Keratinocyte (primary cell): Measurements from ENCODE around the gene GABRA6. TPM values are rescaled to one million over a fixed set of nuclear protein-coding genes. Genes with fewer than 3 reads are reported as not detected.

Experiments
- DNase-seq: peaks from one replicate; pipeline ENCODE4 v3.0.0-alpha.2; 2011; ENCODE audit warnings: low read depth, missing footprints, low spot score
- FAIRE-seq: peaks from 2 replicates; lab custom pipeline; 2011; peaks lifted over from hg19 to GRCh38; lab: Jason Lieb, UNC
- H2AFZ ChIP-seq: 2 replicates; pipeline ENCODE4 v1.6.0; 2012; ENCODE audit warnings: low read length, control low read depth, inconsistent platforms; ENCODE audit not compliant: control insufficient read depth
- H3K27ac ChIP-seq: 2 replicates; pipeline ENCODE4 v1.5.1; 2011; ENCODE audit warnings: low read length; ENCODE audit not compliant: control insufficient read depth, insufficient read depth
- H3K27me3 ChIP-seq: 3 replicates; pipeline ENCODE4 v1.6.0; 2011; ENCODE audit warnings: low read length; ENCODE audit not compliant: control insufficient read depth, insufficient read depth; ENCODE audit errors: extremely low read depth
- H3K36me3 ChIP-seq, 2 experiments: 2 replicates in 1 of 2; 3 replicates in 1 of 2; pipeline ENCODE4 v1.5.1; 2011; ENCODE audit warnings: low read length in 2 of 2, mild to moderate bottlenecking in 1 of 2; ENCODE audit not compliant: control insufficient read depth in 2 of 2, insufficient read depth in 2 of 2; ENCODE audit errors: extremely low read depth in 1 of 2
- H3K4me1 ChIP-seq: 3 replicates; pipeline ENCODE4 v1.5.1; 2011; ENCODE audit warnings: low read length; ENCODE audit not compliant: control insufficient read depth, insufficient read depth; ENCODE audit errors: extremely low read depth
- H3K4me2 ChIP-seq: 3 replicates; pipeline ENCODE4 v1.6.0; 2011; ENCODE audit warnings: low read depth, low read length; ENCODE audit not compliant: control insufficient read depth, insufficient read depth; ENCODE audit errors: extremely low read depth
- H3K4me3 ChIP-seq, 3 experiments: fragments of 200-600 bp in 1 of 3; sonication (generic) in 1 of 3; 2 replicates in 2 of 3; 3 replicates in 1 of 3; pipeline ENCODE4 v1.5.1; 2011 to 2016; ENCODE audit warnings: low read length in 3 of 3, mild to moderate bottlenecking in 3 of 3, control low read depth in 2 of 3, inconsistent platforms in 1 of 3, low read depth in 1 of 3, mixed read lengths in 1 of 3, mixed run types in 1 of 3, moderate library complexity in 1 of 3; ENCODE audit not compliant: control insufficient read depth in 2 of 3, insufficient read depth in 2 of 3; ENCODE audit errors: extremely low read depth in 1 of 3
- H3K79me2 ChIP-seq: 2 replicates; pipeline ENCODE4 v1.6.0; 2012; ENCODE audit warnings: low read length; ENCODE audit not compliant: control insufficient read depth, insufficient read depth
- H3K9ac ChIP-seq: 3 replicates; pipeline ENCODE4 v1.6.0; 2011; ENCODE audit warnings: low read length; ENCODE audit not compliant: control insufficient read depth, insufficient read depth; ENCODE audit errors: extremely low read depth
- H3K9me1 ChIP-seq: 3 replicates; pipeline ENCODE4 v1.6.0; 2011; ENCODE audit warnings: low read length; ENCODE audit not compliant: control insufficient read depth, insufficient read depth; ENCODE audit errors: extremely low read depth
- H3K9me3 ChIP-seq: 2 replicates; pipeline ENCODE4 v1.5.1; 2012; ENCODE audit warnings: low read depth, low read length; ENCODE audit not compliant: control insufficient read depth
- H4K20me1 ChIP-seq: 3 replicates; pipeline ENCODE4 v1.6.0; 2011; ENCODE audit warnings: low read length; ENCODE audit not compliant: control insufficient read depth, insufficient read depth; ENCODE audit errors: extremely low read depth
- EZH2 ChIP-seq: IDR thresholded peaks from one replicate; pipeline ENCODE4 v1.6.1; 2012; ENCODE audit warnings: inconsistent platforms, mild to moderate bottlenecking, low read length, moderate library complexity
- dilution Hi-C: fragments of 300-500 bp; cut with MboI; formaldehyde crosslinking; loops from one replicate; pipeline ENCODE4 v1.7.0; 2020; ENCODE audit warnings: low sequenced_read_pairs; ENCODE audit not compliant: extremely low pct_ligation_motif_present
- polyA minus RNA-seq, 3 experiments: library from RNA; depleted of rRNA, polyadenylated mRNA; stranded (reverse); fragments of >200 nt; gene quantifications; 1 replicate in 1 of 3; 2 replicates in 1 of 3; 3 replicates in 1 of 3; pipeline ENCODE4 v1.2.3, GENCODE V29; 2011
- polyA plus RNA-seq, 5 experiments: library from polyadenylated mRNA; depleted of rRNA in 3 of 5; stranded (reverse) in 3 of 5; stranded (forward) in 1 of 5; unstranded in 1 of 5; fragments of >200 nt; gene quantifications; 1 replicate in 1 of 5; 2 replicates in 3 of 5; 3 replicates in 1 of 5; pipeline versions ENCODE4 v1.2.1 to v1.2.3, GENCODE V29; 2011 to 2012; ENCODE audit warnings: missing spikeins in 2 of 5, low read depth in 1 of 5, low replicate concordance in 1 of 5
- TF ChIP-seq, protein P1 (sequence below), 3 experiments: IDR thresholded peaks in 1 of 3; conservative IDR thresholded peaks in 1 of 3; optimal IDR thresholded peaks in 1 of 3; 2 replicates in 2 of 3; 3 replicates in 1 of 3; pipeline versions ENCODE3 to v1.5.1; 2011; ENCODE audit warnings: low read length in 3 of 3, mild to moderate bottlenecking in 3 of 3, moderate library complexity in 2 of 3, control low read depth in 1 of 3, inconsistent platforms in 1 of 3; ENCODE audit not compliant: insufficient read depth in 2 of 3; ENCODE audit errors: extremely low read depth in 1 of 3

GABRA6 gene
- polyA plus RNA-seq (not detected in 3 replicates), polyA minus RNA-seq (not detected in 3 replicates)
- polyA plus RNA-seq (2011; ENCODE audit: low read depth), result not detected
- not detected in 2 replicates for polyA plus RNA-seq (2011; cell fraction: cytosol; rRNA removed)
- not detected in 2 replicates for polyA plus RNA-seq (2011; cell fraction: nucleus; rRNA removed)
- not detected in 2 replicates for polyA plus RNA-seq (2012; ENCODE audit: low replicate concordance)
- not detected for polyA minus RNA-seq (2011; cell fraction: cytosol; rRNA and poly(A)+ RNA removed)
- not detected in 2 replicates for polyA minus RNA-seq (2011; cell fraction: nucleus; rRNA and poly(A)+ RNA removed)

DNA sequence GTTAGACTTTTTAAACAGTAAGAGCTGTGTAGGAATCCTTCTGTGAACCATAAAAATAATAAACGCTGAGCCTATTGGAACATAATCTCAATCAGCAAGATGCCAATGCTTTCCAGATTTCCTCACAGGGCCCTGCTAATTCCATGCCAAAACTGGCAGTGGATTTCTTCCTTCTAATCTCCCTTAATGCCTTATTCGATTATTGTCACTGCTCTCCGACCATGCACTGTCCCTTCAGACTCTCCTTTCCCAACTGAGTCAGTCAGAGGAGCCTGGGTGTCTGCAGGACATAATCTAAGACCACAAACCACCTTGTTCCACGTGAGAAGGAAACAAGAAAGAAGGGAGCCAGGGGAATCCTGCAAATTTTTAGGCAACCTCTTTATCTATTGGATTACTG is at the start of gene GABRA6:
Gene GABRA6 (plus strand): TSS at position 261 of the 400 bp plus-strand sequence. CDS start 269 bp downstream, outside the sequence.
- no peak within 1 kb of the TSS for H3K4me2 ChIP-seq
- H4K20me1 ChIP-seq, result no peaks in the 10 kb centered on the region
- H2AFZ ChIP-seq, result no peak within 1 kb of the TSS
- no peaks in the 10 kb centered on the region for H3K36me3 ChIP-seq
- DNase-seq, result no peak
- no peaks in the 10 kb centered on the region for H3K27me3 ChIP-seq
- no peaks in the 10 kb centered on the region for H3K9me1 ChIP-seq
- no peak within 1 kb of the TSS for H3K4me3 ChIP-seq
- H3K4me1 ChIP-seq, result no peaks in the 10 kb centered on the region
- dilution Hi-C loops, result no loop called here
- no peaks in the 10 kb centered on the region for H3K9me3 ChIP-seq
- no peak within 1 kb of the TSS for H3K9ac ChIP-seq
- TF ChIP-seq EZH2, result no peak
- TF ChIP-seq, protein P1, sequence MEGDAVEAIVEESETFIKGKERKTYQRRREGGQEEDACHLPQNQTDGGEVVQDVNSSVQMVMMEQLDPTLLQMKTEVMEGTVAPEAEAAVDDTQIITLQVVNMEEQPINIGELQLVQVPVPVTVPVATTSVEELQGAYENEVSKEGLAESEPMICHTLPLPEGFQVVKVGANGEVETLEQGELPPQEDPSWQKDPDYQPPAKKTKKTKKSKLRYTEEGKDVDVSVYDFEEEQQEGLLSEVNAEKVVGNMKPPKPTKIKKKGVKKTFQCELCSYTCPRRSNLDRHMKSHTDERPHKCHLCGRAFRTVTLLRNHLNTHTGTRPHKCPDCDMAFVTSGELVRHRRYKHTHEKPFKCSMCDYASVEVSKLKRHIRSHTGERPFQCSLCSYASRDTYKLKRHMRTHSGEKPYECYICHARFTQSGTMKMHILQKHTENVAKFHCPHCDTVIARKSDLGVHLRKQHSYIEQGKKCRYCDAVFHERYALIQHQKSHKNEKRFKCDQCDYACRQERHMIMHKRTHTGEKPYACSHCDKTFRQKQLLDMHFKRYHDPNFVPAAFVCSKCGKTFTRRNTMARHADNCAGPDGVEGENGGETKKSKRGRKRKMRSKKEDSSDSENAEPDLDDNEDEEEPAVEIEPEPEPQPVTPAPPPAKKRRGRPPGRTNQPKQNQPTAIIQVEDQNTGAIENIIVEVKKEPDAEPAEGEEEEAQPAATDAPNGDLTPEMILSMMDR (optimal IDR thresholded peaks at IDR 0.05 in 1 of 3, IDR thresholded peaks at IDR 0.05 in 1 of 3, conservative IDR thresholded peaks at IDR 0.05 in 1 of 3; ENCODE audit: extremely low read depth in 1 of 3, insufficient read depth in 2 of 3, low read length in 3 of 3), result no peak
- FAIRE-seq, result no peak
- no peaks in the 10 kb centered on the region for H3K79me2 ChIP-seq
- H3K27ac ChIP-seq, result no peak within 1 kb of the TSS

DNA sequence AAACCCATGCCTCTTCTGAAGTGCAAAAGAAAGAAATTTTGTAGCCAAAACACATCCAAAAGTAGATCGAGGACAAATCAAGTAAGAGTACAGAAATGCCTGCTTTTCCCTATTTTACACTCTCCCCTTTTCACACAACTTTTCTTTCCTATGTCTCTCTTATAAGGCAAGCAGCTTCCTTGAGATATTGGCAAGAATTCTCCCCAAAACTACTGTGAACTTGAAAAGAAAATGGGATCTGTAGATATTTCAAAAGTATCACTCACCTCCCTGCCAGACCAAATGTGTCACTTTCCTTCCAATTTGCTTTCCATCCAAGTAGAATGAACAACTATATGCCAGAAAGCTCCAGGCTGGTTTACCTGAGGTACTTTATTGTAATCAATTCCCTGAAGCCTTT is 47.9 kb upstream of the GABRA6 start:
- Histone ChIP-seq H3K27me3 (no peaks in the 10 kb centered on the region), H3K4me2 (no peak overlapping the region), H3K4me1 (no peaks in the 10 kb centered on the region), H3K9me3 (no peaks in the 10 kb centered on the region), H3K27ac (no peak overlapping the region), H3K9ac (no peak overlapping the region), H3K9me1 (no peaks in the 10 kb centered on the region), H3K36me3 (no peaks in the 10 kb centered on the region), H4K20me1 (no peaks in the 10 kb centered on the region), H3K4me3 (no peak overlapping the region), H2AFZ (no peak overlapping the region), H3K79me2 (no peaks in the 10 kb centered on the region)
- FAIRE-seq (no peak), DNase-seq (no peak)
- TF ChIP-seq EZH2, result no peak
- TF ChIP-seq, protein P1 (optimal IDR thresholded peaks at IDR 0.05 in 1 of 3, IDR thresholded peaks at IDR 0.05 in 1 of 3, conservative IDR thresholded peaks at IDR 0.05 in 1 of 3; ENCODE audit: extremely low read depth in 1 of 3, insufficient read depth in 2 of 3, low read length in 3 of 3), result no peak
- dilution Hi-C loops, result no loop called here
